GM23338 (cell line): ENCODE data around the gene FBXO30. TPM values are rescaled to one million over a fixed set of nuclear protein-coding genes. Genes with fewer than 3 reads are reported as not detected.

Source experiments
- ATAC-seq: fragments of 200-7000 bp; cut with Tn5 transposase; 3 replicates; pipeline ENCODE4 v1.9.1; 2020
- DNase-seq: peaks from one replicate; pipeline ENCODE4 v3.0.0-alpha.2; 2015; ENCODE audit warnings: low spot score
- H2AFZ ChIP-seq: fragments of 200-600 bp; sonication (generic); 2 replicates; pipeline ENCODE4 v1.8.0; 2016; ENCODE audit warnings: antibody characterized with exemption, mild to moderate bottlenecking, moderate library complexity
- H3F3A ChIP-seq: fragments of 200-600 bp; sonication (generic); replicated peaks from 2 replicates; pipeline ENCODE4 v1.8.0; 2017; ENCODE audit warnings: antibody characterized with exemption, mixed run types, low read depth
- H3K27ac ChIP-seq: fragments of 200-600 bp; sonication (generic); 2 replicates; pipeline ENCODE4 v1.6.1; 2016; ENCODE audit warnings: low read depth
- H3K27me3 ChIP-seq: fragments of 200-600 bp; sonication (generic); 2 replicates; pipeline ENCODE4 v1.8.0; 2016; ENCODE audit warnings: mild to moderate bottlenecking, mixed run types, moderate library complexity; ENCODE audit not compliant: insufficient read depth
- H3K36me3 ChIP-seq: fragments of 200-600 bp; sonication (generic); 2 replicates; pipeline ENCODE4 v1.8.0; 2016; ENCODE audit warnings: mild to moderate bottlenecking; ENCODE audit not compliant: insufficient read depth
- H3K4me1 ChIP-seq: fragments of 200-600 bp; sonication (generic); 2 replicates; pipeline ENCODE4 v1.8.0; 2016; ENCODE audit warnings: mild to moderate bottlenecking, moderate library complexity; ENCODE audit not compliant: insufficient read depth
- H3K4me2 ChIP-seq: fragments of 200-600 bp; sonication (generic); 2 replicates; pipeline ENCODE4 v1.7.1; 2017; ENCODE audit warnings: mixed run types
- H3K4me3 ChIP-seq: fragments of 200-600 bp; sonication (generic); 2 replicates; pipeline ENCODE4 v1.6.1; 2016; ENCODE audit warnings: mixed run types
- H3K79me2 ChIP-seq: fragments of 200-600 bp; sonication (generic); replicated peaks from 2 replicates; pipeline ENCODE4 v1.8.0; 2017; ENCODE audit warnings: mild to moderate bottlenecking; ENCODE audit not compliant: insufficient read depth
- H3K9me2 ChIP-seq: fragments of 200-600 bp; sonication (generic); 2 replicates; pipeline ENCODE4 v1.8.0; 2017; ENCODE audit not compliant: insufficient read depth
- H4K20me1 ChIP-seq: fragments of 200-600 bp; sonication (generic); replicated peaks from 2 replicates; pipeline ENCODE4 v1.8.0; 2017; ENCODE audit warnings: mild to moderate bottlenecking; ENCODE audit not compliant: insufficient read depth
- H3K27ac Mint-ChIP-seq: 2 replicates; pipeline ENCODE4 v1.8.0; 2020; ENCODE audit warnings: inconsistent platforms, mild to moderate bottlenecking, moderate library complexity, mixed read lengths
- H3K27me3 Mint-ChIP-seq: 3 replicates; pipeline ENCODE4 v1.8.0; 2022; ENCODE audit warnings: low read depth, mild to moderate bottlenecking, moderate library complexity, mixed read lengths, inconsistent platforms; ENCODE audit not compliant: insufficient read depth, poor library complexity
- H3K36me3 Mint-ChIP-seq: 3 replicates; pipeline ENCODE4 v1.8.0; 2021; ENCODE audit warnings: low read depth, mild to moderate bottlenecking, inconsistent platforms, moderate library complexity, mixed read lengths
- H3K4me1 Mint-ChIP-seq: 3 replicates; pipeline ENCODE4 v1.8.0; 2020; ENCODE audit warnings: mild to moderate bottlenecking, inconsistent platforms, mixed read lengths
- H3K4me3 Mint-ChIP-seq: 3 replicates; pipeline ENCODE4 v1.8.0; 2021; ENCODE audit warnings: moderate library complexity, mild to moderate bottlenecking, inconsistent platforms, mixed read lengths
- H3K9me3 Mint-ChIP-seq: 3 replicates; pipeline ENCODE4 v1.8.0; 2020; ENCODE audit warnings: moderate library complexity, mild to moderate bottlenecking, inconsistent platforms, mixed read lengths
- CREB1 ChIP-seq: fragments of 250-450 bp; sonication (Bioruptor Pico); IDR thresholded peaks from 2 replicates; pipeline ENCODE4 v1.5.0; 2020; ENCODE audit warnings: low read depth, mild to moderate bottlenecking, moderate library complexity
- CTCF ChIP-seq, 2 experiments: fragments of 200-600 bp in 1 of 2; sonication (generic) in 1 of 2; conservative IDR thresholded peaks; 2 replicates each; pipeline versions ENCODE4 v1.5.1 to v1.6.1; 2016 to 2017; ENCODE audit warnings: antibody characterized with exemption in 2 of 2, low read depth in 2 of 2, mild to moderate bottlenecking in 2 of 2, moderate library complexity in 1 of 2
- EZH2 ChIP-seq: fragments of 200-600 bp; sonication (generic); IDR thresholded peaks from one replicate; pipeline ENCODE4 v1.8.0; 2017; ENCODE audit warnings: antibody characterized with exemption, mild to moderate bottlenecking, low read depth; ENCODE audit not compliant: unreplicated experiment
- EZH2phosphoT487 ChIP-seq: fragments of 200-600 bp; sonication (generic); IDR thresholded peaks from one replicate; pipeline ENCODE4 v1.8.1; 2018; ENCODE audit warnings: antibody characterized with exemption; ENCODE audit not compliant: unreplicated experiment
- JUNB ChIP-seq: IDR thresholded peaks from one replicate; pipeline ENCODE4 v1.6.1; 2016; ENCODE audit warnings: antibody characterized with exemption; ENCODE audit not compliant: unreplicated experiment
- NANOG ChIP-seq: IDR thresholded peaks from 2 replicates; pipeline ENCODE4 v1.6.1; 2016; ENCODE audit warnings: antibody characterized with exemption, borderline replicate concordance
- POLR2AphosphoS5 ChIP-seq: IDR thresholded peaks from 2 replicates; pipeline ENCODE4 v1.6.1; 2016; ENCODE audit warnings: antibody characterized with exemption, low read depth
- REST ChIP-seq: IDR thresholded peaks from one replicate; pipeline ENCODE4 v1.6.1; 2018; ENCODE audit warnings: antibody characterized with exemption; ENCODE audit not compliant: unreplicated experiment
- ZNF114 ChIP-seq: fragments of 250-450 bp; sonication (Bioruptor Pico); IDR thresholded peaks from 2 replicates; pipeline ENCODE4 v1.5.0; 2020; ENCODE audit warnings: mild to moderate bottlenecking, moderate library complexity
- ZNF331 ChIP-seq: fragments of 250-450 bp; sonication (Bioruptor Pico); IDR thresholded peaks from 2 replicates; pipeline ENCODE4 v1.5.0; 2020; ENCODE audit warnings: low read depth, mild to moderate bottlenecking, moderate library complexity
- polyA plus RNA-seq: library from polyadenylated mRNA; unstranded; fragments of >200 nt; fragmentation: Nextera tagmentation; extraction: Ambion mirVana; gene quantifications from 2 replicates; pipeline ENCODE4 v1.2.1, GENCODE V29; 2016
- total RNA-seq: library from RNA; depleted of rRNA; stranded (reverse); fragments of >200 nt; shearing (Covaris generic); gene quantifications from 2 replicates; pipeline ENCODE4 v1.2.3, GENCODE V29; 2014

FBXO30 gene
- total and polyA plus RNA-seq, 2 experiments from 2014 or later = 6.5 to 21.3 TPM

GRCh38 chr6:145829950-145830349, 15.4 kb upstream of the FBXO30 start:
- Mint-ChIP-seq H3K36me3 (no peaks in the 10 kb centered on the region), H3K27ac (no peak overlapping the region), H3K9me3 (no peaks in the 10 kb centered on the region), H3K27me3 (no peaks in the 10 kb centered on the region), H3K4me3 (no peak overlapping the region), H3K4me1 (peaks cover 8% of the 10 kb centered on the region; the same call in 2 of the 3 replicates)
- ATAC-seq (no peak), DNase-seq (no peak)
- Histone ChIP-seq H3K27me3 (no peaks in the 10 kb centered on the region), H3K4me2 (no peak overlapping the region), H3K9me2 (no peaks in the 10 kb centered on the region), H3K4me3 (no peak overlapping the region), H3F3A (no peaks in the 10 kb centered on the region), H2AFZ (no peak overlapping the region), H3K79me2 (no peaks in the 10 kb centered on the region), H4K20me1 (no peaks in the 10 kb centered on the region), H3K36me3 (no peaks in the 10 kb centered on the region), H3K4me1 (no peaks in the 10 kb centered on the region), H3K27ac (no peak overlapping the region)
- TF ChIP-seq REST (no peak), ZNF114 (CRISPR knock-in tag) (no peak), NANOG (no peak), EZH2phosphoT487 (no peak), CTCF (conservative IDR thresholded peaks at IDR 0.05; ENCODE audit: low read depth in 2 of 2) (no peak), CREB1 (CRISPR knock-in tag) (no peak), EZH2 (no peak), POLR2AphosphoS5 (no peak), ZNF331 (CRISPR knock-in tag) (no peak), JUNB (no peak)

GRCh38 chr6:145829102-145829501, 14.5 kb upstream of the FBXO30 start:
- Histone ChIP-seq H3K4me1 (no peaks in the 10 kb centered on the region), H2AFZ (no peak overlapping the region), H3K4me2 (no peak overlapping the region), H3K27me3 (no peaks in the 10 kb centered on the region), H3K36me3 (no peaks in the 10 kb centered on the region), H4K20me1 (no peaks in the 10 kb centered on the region), H3K27ac (no peak overlapping the region), H3K4me3 (no peak overlapping the region), H3K79me2 (no peaks in the 10 kb centered on the region), H3K9me2 (no peaks in the 10 kb centered on the region), H3F3A (no peaks in the 10 kb centered on the region)
- H3K4me1 Mint-ChIP-seq = peaks cover 7% of the 10 kb centered on the region; the same call in 2 of the 3 replicates
- H3K9me3 Mint-ChIP-seq = no peaks in the 10 kb centered on the region
- H3K36me3 Mint-ChIP-seq = no peaks in the 10 kb centered on the region
- DNase-seq (peak; percentile 15), ATAC-seq (peak; percentile 83)
- no peak overlapping the region for H3K27ac Mint-ChIP-seq
- H3K4me3 Mint-ChIP-seq = no peak overlapping the region
- H3K27me3 Mint-ChIP-seq = no peaks in the 10 kb centered on the region
- TF ChIP-seq NANOG = no peak
